ENCODE data around the gene SORCS2. TPM values are rescaled to one million over a fixed set of nuclear protein-coding genes. Genes with fewer than 3 reads are reported as not detected.

SORCS2 gene
- total RNA-seq, 4 donors from 2014 or later: 0.48 to 1.8 (median 0.68) TPM; not detected in 1

GRCh38 chr4:7411896-7412553, 219.7 kb downstream of the SORCS2 start:
- intact Hi-C loops (cut with DNase I; ENCODE audit: low total_unique reads) (no loop called here), in situ Hi-C loops (cut with MboI; ENCODE audit: low pct_ligation_motif_present in 1 of 4, low pct_unique_long_range_greater_than_20kb in 1 of 4, low sequenced_read_pairs in 3 of 4) (no loop called here)
- H3K4me1 ChIP-seq: peaks cover 0 to 4% (median 2%) of the 10 kb centered on the region in 4 donors
- H3K27ac ChIP-seq: no peak overlapping the region
- 0 to 41% methylated on average over 2 to 8 of the region's 12 CpGs for WGBS, 2 donors (ENCODE audit: low coverage in 1 of 2)
- H3K27me3 ChIP-seq: no peaks in the 10 kb centered on the region
- no peak overlapping the region for H3K4me3 ChIP-seq
- peaks cover 0 to 12% of the 10 kb centered on the region in 2 donors for H3K9me3 ChIP-seq
- H3K36me3 ChIP-seq: no peaks in the 10 kb centered on the region
- TF ChIP-seq POLR2AphosphoS5 (IDR thresholded peaks at IDR 0.05) (no peak), CTCF (IDR thresholded peaks at IDR 0.05) (no peak), EP300 (IDR thresholded peaks at IDR 0.05; ENCODE audit: low read depth) (no peak), POLR2A (IDR thresholded peaks at IDR 0.05) (no peak)
- DNase-seq: no peak

- H3K27ac ChIP-seq: no peak overlapping the region
- intact Hi-C loops (cut with DNase I; ENCODE audit: low total_unique reads) (no loop called here), in situ Hi-C loops (cut with MboI; ENCODE audit: low pct_ligation_motif_present in 1 of 4, low pct_unique_long_range_greater_than_20kb in 1 of 4, low sequenced_read_pairs in 3 of 4) (no loop called here)
- no peak for TF ChIP-seq POLR2A (IDR thresholded peaks at IDR 0.05)
- H3K27me3 ChIP-seq: no peaks in the 10 kb centered on the region
- peaks cover 0 to 12% of the 10 kb centered on the region in 2 donors for H3K9me3 ChIP-seq
- H3K36me3 ChIP-seq: no peaks in the 10 kb centered on the region
- H3K4me1 ChIP-seq: peaks cover 0 to 4% (median 2%) of the 10 kb centered on the region in 4 donors
- WGBS, 2 donors (ENCODE audit: low coverage in 1 of 2): 63% methylated on average over 4 of the region's 4 CpGs; no CpG with 5 or more reads in 1 of the 2 donors
- no peak for DNase-seq
- H3K4me3 ChIP-seq: no peak overlapping the region
Observed at GRCh38 chr4:7412554-7412912, 220.2 kb downstream of the SORCS2 start.

GRCh38 chr4:7414046-7414445, 221.7 kb downstream of the SORCS2 start:
- H3K4me3 ChIP-seq: no peak overlapping the region
- H3K9me3 ChIP-seq: peaks cover 0 to under 1% of the 10 kb centered on the region in 2 donors
- DNase-seq: no peak
- WGBS, 2 donors (ENCODE audit: low coverage in 1 of 2): 70 to 80% methylated on average over 4 to 9 of the region's 9 CpGs
- peaks cover 0 to 4% (median 2%) of the 10 kb centered on the region in 4 donors for H3K4me1 ChIP-seq
- no peak overlapping the region for H3K27ac ChIP-seq
- in situ Hi-C loops (cut with MboI; ENCODE audit: low pct_ligation_motif_present in 1 of 4, low pct_unique_long_range_greater_than_20kb in 1 of 4, low sequenced_read_pairs in 3 of 4): no loop called here
- no peaks in the 10 kb centered on the region for H3K36me3 ChIP-seq
- H3K27me3 ChIP-seq: no peaks in the 10 kb centered on the region
- TF ChIP-seq CTCF (IDR thresholded peaks at IDR 0.05): no peak
- no peak for TF ChIP-seq EP300 (IDR thresholded peaks at IDR 0.05; ENCODE audit: low read depth)
- no peak for TF ChIP-seq POLR2AphosphoS5 (IDR thresholded peaks at IDR 0.05)
- no peak for TF ChIP-seq POLR2A (IDR thresholded peaks at IDR 0.05)
- intact Hi-C loops (cut with DNase I; ENCODE audit: low total_unique reads): no loop called here

- no peaks in the 10 kb centered on the region for H3K27me3 ChIP-seq
- H3K36me3 ChIP-seq: no peaks in the 10 kb centered on the region
- H3K4me3 ChIP-seq: no peak overlapping the region
- H3K4me1 ChIP-seq: peaks cover 0 to 4% (median 2%) of the 10 kb centered on the region in 4 donors
- no peak for TF ChIP-seq CTCF (IDR thresholded peaks at IDR 0.05)
- no peak for TF ChIP-seq POLR2A (IDR thresholded peaks at IDR 0.05)
- no peak for TF ChIP-seq EP300 (IDR thresholded peaks at IDR 0.05; ENCODE audit: low read depth)
- TF ChIP-seq POLR2AphosphoS5 (IDR thresholded peaks at IDR 0.05): no peak
- intact Hi-C loops (cut with DNase I; ENCODE audit: low total_unique reads): no loop called here
- DNase-seq: no peak
- in situ Hi-C loops (cut with MboI; ENCODE audit: low pct_ligation_motif_present in 1 of 4, low pct_unique_long_range_greater_than_20kb in 1 of 4, low sequenced_read_pairs in 3 of 4): no loop called here
- H3K27ac ChIP-seq: no peak overlapping the region
- no peaks in the 10 kb centered on the region for H3K9me3 ChIP-seq
- WGBS, 2 donors (ENCODE audit: low coverage in 1 of 2): 47 to 48% methylated on average over 8 to 12 of the region's 12 CpGs
Observed at GRCh38 chr4:7414736-7415510, 222.6 kb downstream of the SORCS2 start.
